GM12878 (cell line): ENCODE results near the gene NSG1. TPM values are rescaled to one million over a fixed set of nuclear protein-coding genes. Genes with fewer than 3 reads are reported as not detected.

ENCODE experiments used
- ATAC-seq: fragments of 200-7000 bp; cut with Tn5 transposase; 3 replicates; pipeline ENCODE4 v1.9.1; 2020; ENCODE audit warnings: mild to moderate bottlenecking, moderate library complexity
- BruUV-seq: library from RNA; stranded (reverse); fragments of 400-500 nt; replicated peaks from 2 replicates; lab custom pipeline; 2021; lab: Mats Ljungman, UMichigan
- CTCF ChIA-PET: fragments of 300-600 bp; sonication (Branson Sonifier 250); formaldehyde crosslinking; extraction: SDS; loops from one replicate; lab custom pipeline; 2021; ENCODE audit warnings: inconsistent platforms; lab: Yijun Ruan, JAX
- POLR2A ChIA-PET: fragments of 350-600 bp; formaldehyde crosslinking; extraction: SDS; loops from one replicate; lab custom pipeline; 2021; ENCODE audit warnings: inconsistent platforms; lab: Charles Lee
- RAD21 ChIA-PET: fragments of 300-600 bp; sonication (Branson Sonifier 250); formaldehyde crosslinking; loops from one replicate; lab custom pipeline; 2023; ENCODE audit warnings: antibody characterized with exemption; ENCODE audit not compliant: unreplicated experiment; lab: Charles Lee
- SMC1A ChIA-PET: fragments of 300-600 bp; sonication (Branson Sonifier 250); formaldehyde crosslinking; loops from one replicate; lab custom pipeline; 2023; ENCODE audit not compliant: unreplicated experiment, uncharacterized antibody; lab: Charles Lee
- DNase-seq: peaks from one replicate; pipeline ENCODE4 v3.0.0-alpha.2; 2011; ENCODE audit warnings: low read depth, low spot score
- FAIRE-seq: peaks from 3 replicates; lab custom pipeline; 2011; peaks lifted over from hg19 to GRCh38; lab: Jason Lieb, UNC
- H2AFZ ChIP-seq: 2 replicates; pipeline ENCODE4 v1.6.0; 2011; ENCODE audit warnings: low read depth, low read length, control low read depth; ENCODE audit not compliant: control insufficient read depth
- H3K27ac ChIP-seq: 2 replicates; pipeline ENCODE4 v1.5.1; 2011; ENCODE audit warnings: control low read depth; ENCODE audit not compliant: control insufficient read depth, insufficient read depth
- H3K27me3 ChIP-seq, 2 experiments: replicated peaks in 1 of 2; 2 replicates each; pipeline versions ENCODE4 v1.6.0 to v1.6.1; 2011; ENCODE audit warnings: low read length in 1 of 2; ENCODE audit not compliant: control insufficient read depth in 2 of 2, insufficient read depth in 2 of 2
- H3K36me3 ChIP-seq, 2 experiments: 2 replicates each; pipeline ENCODE4 v1.5.1; 2011; ENCODE audit warnings: low read length in 1 of 2; ENCODE audit not compliant: control insufficient read depth in 2 of 2, insufficient read depth in 2 of 2
- H3K4me1 ChIP-seq: 2 replicates; pipeline ENCODE4 v1.6.1; 2011; ENCODE audit warnings: mild to moderate bottlenecking, low read length, moderate library complexity, mixed read lengths; ENCODE audit not compliant: control insufficient read depth, insufficient read depth
- H3K4me2 ChIP-seq: 2 replicates; pipeline ENCODE4 v1.6.0; 2011; ENCODE audit warnings: control low read depth; ENCODE audit not compliant: control insufficient read depth, insufficient read depth
- H3K4me3 ChIP-seq: fragments of 200-600 bp; sonication (generic); 2 replicates; pipeline ENCODE4 v1.5.1; 2016
- H3K79me2 ChIP-seq: 2 replicates; pipeline ENCODE4 v1.6.0; 2011; ENCODE audit warnings: low read length; ENCODE audit not compliant: control insufficient read depth, insufficient read depth
- H3K9ac ChIP-seq: 2 replicates; pipeline ENCODE4 v1.8.0; 2011; ENCODE audit warnings: low read length, control low read depth, mixed read lengths; ENCODE audit not compliant: control insufficient read depth, insufficient read depth
- H3K9me3 ChIP-seq: replicated peaks from 3 replicates; pipeline ENCODE4 v1.5.1; 2011; ENCODE audit warnings: mild to moderate bottlenecking, low read length; ENCODE audit not compliant: control insufficient read depth, insufficient read depth
- H4K20me1 ChIP-seq: 2 replicates; pipeline ENCODE4 v1.6.0; 2011; ENCODE audit not compliant: control insufficient read depth, insufficient read depth
- CEBPB ChIP-seq, 2 experiments: fragments of 150-350 bp in 1 of 2; IDR thresholded peaks; 2 replicates each; pipeline ENCODE4 v1.6.1; 2012 to 2014; ENCODE audit warnings: low read depth in 2 of 2, low read length in 2 of 2, borderline replicate concordance in 1 of 2, inconsistent platforms in 1 of 2
- CHD1 ChIP-seq: IDR thresholded peaks from 2 replicates; pipeline ENCODE4 v1.6.1; 2012; ENCODE audit warnings: low read depth, low read length, improper control_type of control experiment
- GATAD2B ChIP-seq: fragments of 450-650 bp; conservative IDR thresholded peaks from 2 replicates; pipeline ENCODE4 v1.6.1; 2017; ENCODE audit warnings: low read depth, mild to moderate bottlenecking, moderate library complexity
- NFXL1 ChIP-seq: fragments of 450-650 bp; IDR thresholded peaks from 2 replicates; pipeline ENCODE4 v1.6.1; 2017; ENCODE audit warnings: antibody characterized with exemption, mild to moderate bottlenecking, borderline replicate concordance
- NFYB ChIP-seq: IDR thresholded peaks from 2 replicates; pipeline ENCODE4 v1.6.1; 2011; ENCODE audit warnings: low read depth, mild to moderate bottlenecking, low read length, improper control_type of control experiment, moderate library complexity; ENCODE audit not compliant: insufficient read depth
- RBBP5 ChIP-seq: fragments of 200-600 bp; sonication (generic); conservative IDR thresholded peaks from 2 replicates; pipeline ENCODE4 v1.6.1; 2016
- WGBS: methylation state at CpG from one replicate; pipeline ENCODE4 v1.1.6; 2016; ENCODE audit warnings: low lambda C conversion rate; ENCODE audit not compliant: insufficient replicate concordance, insufficient coverage; ENCODE audit errors: missing lambda C conversion rate; 5-methylcytosine and 5-hydroxymethylcytosine counted together
- in situ Hi-C: fragments of 300-500 bp; cut with MboI; formaldehyde crosslinking; loops from 9 replicates; pipeline ENCODE4 v1.14.3; 2018; ENCODE audit warnings: mixed read lengths
- intact Hi-C: fragments of 100-400 bp; cut with micrococcal nuclease; formaldehyde crosslinking; loops from one replicate; pipeline ENCODE4 v1.14.2; 2022; ENCODE audit not compliant: unreplicated experiment
- polyA plus RNA-seq, 11 experiments: library from polyadenylated mRNA; depleted of rRNA in 4 of 11; unstranded in 6 of 11; stranded (reverse) in 5 of 11; fragments of >200 nt; fragmentation: Nextera tagmentation in 4 of 11; fragmentation: Illumina TruSeq in 1 of 11; extraction: Ambion mirVana in 4 of 11; extraction: Trizol in 1 of 11; gene quantifications; 1 replicate in 1 of 11; 2 replicates in 10 of 11; pipeline versions ENCODE4 v1.2.1 to v1.2.3, GENCODE V29; 2011 to 2016; ENCODE audit warnings: inconsistent platforms in 2 of 11, missing spikeins in 2 of 11, low read depth in 1 of 11
- total RNA-seq, 4 experiments: library from RNA; depleted of rRNA in 3 of 4; stranded (reverse); fragments of >200 nt in 3 of 4; fragmentation: Illumina TruSeq in 1 of 4; extraction: Trizol in 1 of 4; gene quantifications; 2 replicates each; pipeline versions ENCODE4 v1.2.1 to v1.2.3, GENCODE V29; 2013 to 2021
- TF ChIP-seq, protein P1 (sequence below): fragments of 450-650 bp; IDR thresholded peaks from 2 replicates; pipeline ENCODE4 v1.6.1; 2017; ENCODE audit warnings: borderline replicate concordance
- TF ChIP-seq, protein P2 (sequence below): fragments of 450-650 bp; IDR thresholded peaks from 2 replicates; pipeline ENCODE4 v1.6.1; 2016; ENCODE audit warnings: mild to moderate bottlenecking

Gene NSG1
- total and polyA plus RNA-seq, 10 of the 15 experiments (the other 5 are each of a cell fraction or from before 2014, with no cell fraction given) = 0.03 to 0.19 (median 0.10) TPM; not detected in 5

DNA sequence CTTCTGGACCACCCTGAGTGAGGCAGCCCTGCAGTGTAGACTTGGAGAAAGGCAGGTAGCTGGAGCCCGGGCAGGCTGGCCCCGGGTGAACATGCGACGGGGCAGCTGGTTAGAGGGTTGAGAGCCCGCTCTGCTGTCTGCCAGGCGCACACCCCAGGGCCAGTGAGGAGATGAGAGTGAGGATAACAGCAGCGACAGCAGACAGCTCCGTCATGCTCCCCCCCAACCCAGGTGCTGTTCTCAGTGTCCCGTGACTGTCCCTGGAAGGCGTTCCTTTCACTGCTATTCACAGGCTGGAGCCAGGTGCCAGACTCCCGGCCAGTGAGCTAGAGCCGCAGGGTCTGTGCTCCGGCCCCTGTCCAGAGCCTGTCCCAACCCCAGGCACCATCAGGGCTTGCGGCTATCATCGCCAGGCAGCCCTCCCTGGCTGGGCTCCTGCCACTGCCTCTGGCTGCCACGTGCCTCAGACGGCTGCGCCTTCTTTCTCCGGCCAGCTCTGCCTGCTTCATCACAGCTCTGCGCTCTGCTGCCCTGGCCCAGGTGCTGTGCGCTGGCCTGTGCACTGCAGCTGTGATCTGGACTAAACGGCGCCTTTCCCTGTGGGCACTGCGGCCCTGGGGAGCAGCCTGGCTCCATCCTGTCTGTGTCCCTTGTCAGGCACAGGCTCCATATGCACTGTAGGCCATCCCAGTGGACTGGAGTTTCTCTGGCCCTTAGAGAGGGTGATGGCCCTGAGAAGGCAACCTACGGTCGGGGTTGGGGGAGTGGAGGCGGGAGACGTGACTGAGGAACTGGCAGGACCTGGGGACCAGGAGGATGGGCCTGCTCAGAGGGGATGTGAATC lies 19.8 kb downstream of the NSG1 start:
- H3K4me2 ChIP-seq = no peak overlapping the region
- RAD21 ChIA-PET = no interaction called here
- H3K9me3 ChIP-seq = no peaks in the 10 kb centered on the region
- in situ Hi-C loops (no loop called here), intact Hi-C loops (no loop called here)
- FAIRE-seq (no peak), DNase-seq (no peak), ATAC-seq (no peak; the same call in 2 of the 3 replicates)
- POLR2A ChIA-PET = no interaction called here
- no peak overlapping the region for H2AFZ ChIP-seq
- TF ChIP-seq CEBPB (IDR thresholded peaks at IDR 0.05; ENCODE audit: borderline replicate concordance in 1 of 2, low read depth in 2 of 2, low read length in 2 of 2) (no peak), NFYB (no peak)
- no peak overlapping the region for H3K27ac ChIP-seq
- no peaks in the 10 kb centered on the region for H3K79me2 ChIP-seq
- no peak overlapping the region for H3K4me3 ChIP-seq
- CTCF ChIA-PET = no interaction called here
- SMC1A ChIA-PET = interaction anchor here (0.7 kb wide), 1 partner anchor 613 kb away, joined by 3 read pairs; no protein-coding TSS in a partner anchor
- no peaks in the 10 kb centered on the region for H3K36me3 ChIP-seq
- H4K20me1 ChIP-seq = no peaks in the 10 kb centered on the region
- H3K9ac ChIP-seq = no peak overlapping the region
- H3K4me1 ChIP-seq = no peaks in the 10 kb centered on the region
- WGBS = 53% methylated on average over 28 of the region's 28 CpGs
- BruUV-seq = no TSS peak
- H3K27me3 ChIP-seq = no peaks in the 10 kb centered on the region

GRCh38 chr4:4407299-4408131 lies 20.6 kb downstream of the NSG1 start:
- H3K4me1 ChIP-seq = no peaks in the 10 kb centered on the region
- H3K79me2 ChIP-seq = no peaks in the 10 kb centered on the region
- no peaks in the 10 kb centered on the region for H3K9me3 ChIP-seq
- H3K27me3 ChIP-seq = no peaks in the 10 kb centered on the region
- in situ Hi-C loops (no loop called here), intact Hi-C loops (no loop called here)
- H3K4me2 ChIP-seq = no peak overlapping the region
- POLR2A ChIA-PET = no interaction called here
- no peak; the same call in 2 of the 3 replicates for ATAC-seq
- no peak overlapping the region for H3K9ac ChIP-seq
- no peak for FAIRE-seq
- BruUV-seq = no TSS peak
- CTCF ChIA-PET = no interaction called here
- H4K20me1 ChIP-seq = no peaks in the 10 kb centered on the region
- H3K36me3 ChIP-seq = no peaks in the 10 kb centered on the region
- no peak overlapping the region for H3K4me3 ChIP-seq
- H3K27ac ChIP-seq = no peak overlapping the region
- TF ChIP-seq RBBP5 = no peak
- TF ChIP-seq, protein P1, sequence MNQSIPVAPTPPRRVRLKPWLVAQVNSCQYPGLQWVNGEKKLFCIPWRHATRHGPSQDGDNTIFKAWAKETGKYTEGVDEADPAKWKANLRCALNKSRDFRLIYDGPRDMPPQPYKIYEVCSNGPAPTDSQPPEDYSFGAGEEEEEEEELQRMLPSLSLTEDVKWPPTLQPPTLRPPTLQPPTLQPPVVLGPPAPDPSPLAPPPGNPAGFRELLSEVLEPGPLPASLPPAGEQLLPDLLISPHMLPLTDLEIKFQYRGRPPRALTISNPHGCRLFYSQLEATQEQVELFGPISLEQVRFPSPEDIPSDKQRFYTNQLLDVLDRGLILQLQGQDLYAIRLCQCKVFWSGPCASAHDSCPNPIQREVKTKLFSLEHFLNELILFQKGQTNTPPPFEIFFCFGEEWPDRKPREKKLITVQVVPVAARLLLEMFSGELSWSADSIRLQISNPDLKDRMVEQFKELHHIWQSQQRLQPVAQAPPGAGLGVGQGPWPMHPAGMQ = no peak
- TF ChIP-seq CHD1 = no peak
- TF ChIP-seq NFXL1 = no peak
- TF ChIP-seq GATAD2B = no peak
- TF ChIP-seq, protein P2, sequence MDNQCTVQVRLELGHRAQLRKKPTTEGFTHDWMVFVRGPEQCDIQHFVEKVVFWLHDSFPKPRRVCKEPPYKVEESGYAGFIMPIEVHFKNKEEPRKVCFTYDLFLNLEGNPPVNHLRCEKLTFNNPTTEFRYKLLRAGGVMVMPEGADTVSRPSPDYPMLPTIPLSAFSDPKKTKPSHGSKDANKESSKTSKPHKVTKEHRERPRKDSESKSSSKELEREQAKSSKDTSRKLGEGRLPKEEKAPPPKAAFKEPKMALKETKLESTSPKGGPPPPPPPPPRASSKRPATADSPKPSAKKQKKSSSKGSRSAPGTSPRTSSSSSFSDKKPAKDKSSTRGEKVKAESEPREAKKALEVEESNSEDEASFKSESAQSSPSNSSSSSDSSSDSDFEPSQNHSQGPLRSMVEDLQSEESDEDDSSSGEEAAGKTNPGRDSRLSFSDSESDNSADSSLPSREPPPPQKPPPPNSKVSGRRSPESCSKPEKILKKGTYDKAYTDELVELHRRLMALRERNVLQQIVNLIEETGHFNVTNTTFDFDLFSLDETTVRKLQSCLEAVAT = no peak
- SMC1A ChIA-PET = no interaction called here
- WGBS = 49% methylated on average over 19 of the region's 19 CpGs
- DNase-seq = no peak
- RAD21 ChIA-PET = no interaction called here
- no peak overlapping the region for H2AFZ ChIP-seq
